ENCODE results near the gene ARRDC5.
"Not testable (repeated sequence)": the region's sequence is repeated elsewhere in the genome, so short reads cannot be mapped to it uniquely, and the experiment has no call there.

The ARRDC5 gene

DNA sequence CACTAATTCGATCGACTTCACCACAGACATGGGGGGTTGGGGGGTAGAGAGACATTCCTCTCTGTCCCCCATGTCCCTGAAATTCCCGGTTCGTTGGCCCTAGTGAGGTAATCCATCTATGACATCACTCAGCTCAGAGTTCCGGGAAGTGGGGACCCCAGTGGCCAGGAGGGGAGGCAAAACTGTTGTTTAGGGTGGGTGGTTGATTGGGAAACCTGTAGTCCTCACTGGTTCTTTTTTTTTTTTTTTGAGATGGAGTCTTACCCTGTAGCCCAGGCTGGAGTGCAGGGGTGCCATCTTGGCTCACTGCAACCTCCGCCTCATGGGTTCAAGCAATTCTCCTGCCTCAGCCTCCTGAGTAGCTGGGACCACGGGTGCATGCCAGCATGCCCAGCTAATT, at the start of gene ARRDC5:
ARRDC5 (minus strand) TSS at position 101 of the 400 bp plus-strand sequence; CDS start at position 30, 71 bp downstream.
- no peak for DNase-seq (ENCODE audit: extremely low read depth, insufficient read length)
- Histone ChIP-seq H3K4me3 (replicated peaks; ENCODE audit: low read depth, low read length) (no peak within 1 kb of the TSS), H3K27me3 (replicated peaks; ENCODE audit: control insufficient read depth, insufficient read depth, low read length) (no peaks in the 10 kb centered on the region), H3K36me3 (ENCODE audit: control insufficient read depth, insufficient read depth, low read length) (no peaks in the 10 kb centered on the region)
- TF ChIP-seq, protein P1, sequence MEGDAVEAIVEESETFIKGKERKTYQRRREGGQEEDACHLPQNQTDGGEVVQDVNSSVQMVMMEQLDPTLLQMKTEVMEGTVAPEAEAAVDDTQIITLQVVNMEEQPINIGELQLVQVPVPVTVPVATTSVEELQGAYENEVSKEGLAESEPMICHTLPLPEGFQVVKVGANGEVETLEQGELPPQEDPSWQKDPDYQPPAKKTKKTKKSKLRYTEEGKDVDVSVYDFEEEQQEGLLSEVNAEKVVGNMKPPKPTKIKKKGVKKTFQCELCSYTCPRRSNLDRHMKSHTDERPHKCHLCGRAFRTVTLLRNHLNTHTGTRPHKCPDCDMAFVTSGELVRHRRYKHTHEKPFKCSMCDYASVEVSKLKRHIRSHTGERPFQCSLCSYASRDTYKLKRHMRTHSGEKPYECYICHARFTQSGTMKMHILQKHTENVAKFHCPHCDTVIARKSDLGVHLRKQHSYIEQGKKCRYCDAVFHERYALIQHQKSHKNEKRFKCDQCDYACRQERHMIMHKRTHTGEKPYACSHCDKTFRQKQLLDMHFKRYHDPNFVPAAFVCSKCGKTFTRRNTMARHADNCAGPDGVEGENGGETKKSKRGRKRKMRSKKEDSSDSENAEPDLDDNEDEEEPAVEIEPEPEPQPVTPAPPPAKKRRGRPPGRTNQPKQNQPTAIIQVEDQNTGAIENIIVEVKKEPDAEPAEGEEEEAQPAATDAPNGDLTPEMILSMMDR (IDR thresholded peaks at IDR 0.05; ENCODE audit: insufficient read depth, low read length, poor library complexity, severe bottlenecking) = no peak

DNA sequence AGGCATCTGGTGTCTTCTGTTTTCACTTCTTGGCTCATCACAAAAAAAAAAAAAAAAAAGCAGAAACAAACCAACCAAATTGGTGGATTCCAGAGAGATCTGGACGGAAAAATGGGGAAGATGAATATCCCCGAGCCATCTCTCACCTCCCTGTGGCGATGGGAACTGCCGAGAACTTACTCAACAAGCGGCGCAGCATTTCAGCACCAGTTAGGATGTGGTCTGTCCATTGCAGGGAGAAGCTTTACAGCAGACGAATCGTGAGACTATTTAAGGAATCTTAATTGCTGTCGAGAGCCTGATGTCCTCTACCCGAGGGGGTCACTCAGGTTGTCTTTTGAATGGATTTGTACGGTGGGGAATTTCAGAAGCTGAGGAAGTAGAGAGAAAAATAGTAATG, 49.0 kb upstream of the ARRDC5 start:
- TF ChIP-seq, protein P1 (IDR thresholded peaks at IDR 0.05; ENCODE audit: insufficient read depth, low read length, poor library complexity, severe bottlenecking) = no peak
- no peak for DNase-seq (ENCODE audit: extremely low read depth, insufficient read length)
- peaks cover 9% of the 10 kb centered on the region for H3K36me3 ChIP-seq (ENCODE audit: control insufficient read depth, insufficient read depth, low read length)

DNA sequence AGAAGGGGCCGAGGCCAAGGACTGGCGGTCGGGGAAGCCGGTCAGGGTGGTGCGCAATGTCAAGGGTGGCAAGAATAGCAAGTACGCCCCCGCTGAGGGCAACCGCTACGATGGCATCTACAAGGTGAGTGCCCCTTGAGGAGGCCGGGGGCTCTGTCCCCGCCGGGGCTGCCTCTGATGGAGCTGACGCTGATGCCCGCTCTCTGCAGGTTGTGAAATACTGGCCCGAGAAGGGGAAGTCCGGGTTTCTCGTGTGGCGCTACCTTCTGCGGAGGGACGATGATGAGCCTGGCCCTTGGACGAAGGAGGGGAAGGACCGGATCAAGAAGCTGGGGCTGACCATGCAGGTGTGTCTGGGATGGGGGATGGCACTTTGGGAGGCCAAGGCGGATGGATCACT, 48.0 kb upstream of the ARRDC5 start:
- H3K27me3 ChIP-seq (replicated peaks; ENCODE audit: control insufficient read depth, insufficient read depth, low read length); DNase-seq (ENCODE audit: extremely low read depth, insufficient read length); H3K4me3 ChIP-seq (replicated peaks; ENCODE audit: low read depth, low read length); H3K36me3 ChIP-seq (ENCODE audit: control insufficient read depth, insufficient read depth, low read length): not testable (repeated sequence)

More for the DNA sequence above, 49.0 kb upstream of the ARRDC5 start:
- H3K27me3 ChIP-seq (replicated peaks; ENCODE audit: control insufficient read depth, insufficient read depth, low read length) = no peaks in the 10 kb centered on the region
- no peak overlapping the region for H3K4me3 ChIP-seq (replicated peaks; ENCODE audit: low read depth, low read length)

DNA sequence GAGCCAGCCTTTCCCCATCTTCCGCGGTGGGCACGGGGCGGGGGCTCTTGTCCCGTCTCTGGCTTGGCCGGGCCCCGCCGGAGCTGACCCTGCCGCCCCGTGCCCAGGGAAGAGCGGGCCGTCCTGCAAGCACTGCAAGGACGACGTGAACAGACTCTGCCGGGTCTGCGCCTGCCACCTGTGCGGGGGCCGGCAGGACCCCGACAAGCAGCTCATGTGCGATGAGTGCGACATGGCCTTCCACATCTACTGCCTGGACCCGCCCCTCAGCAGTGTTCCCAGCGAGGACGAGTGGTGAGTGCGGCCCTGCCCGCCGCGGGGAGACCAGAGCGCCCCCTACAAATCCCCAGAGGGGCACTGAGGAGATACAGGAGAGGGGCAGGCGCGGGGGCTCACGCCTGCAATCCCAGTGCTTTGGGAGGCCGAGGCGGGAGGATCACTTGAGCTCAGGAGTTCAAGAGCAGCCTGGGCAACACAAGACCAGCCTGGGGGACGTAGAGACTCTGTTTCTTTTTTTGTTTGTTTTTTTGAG, 39.0 kb upstream of the ARRDC5 start:
- not testable (repeated sequence) for H3K27me3 ChIP-seq (replicated peaks; ENCODE audit: control insufficient read depth, insufficient read depth, low read length); H3K36me3 ChIP-seq (ENCODE audit: control insufficient read depth, insufficient read depth, low read length); DNase-seq (ENCODE audit: extremely low read depth, insufficient read length); H3K4me3 ChIP-seq (replicated peaks; ENCODE audit: low read depth, low read length)

DNA sequence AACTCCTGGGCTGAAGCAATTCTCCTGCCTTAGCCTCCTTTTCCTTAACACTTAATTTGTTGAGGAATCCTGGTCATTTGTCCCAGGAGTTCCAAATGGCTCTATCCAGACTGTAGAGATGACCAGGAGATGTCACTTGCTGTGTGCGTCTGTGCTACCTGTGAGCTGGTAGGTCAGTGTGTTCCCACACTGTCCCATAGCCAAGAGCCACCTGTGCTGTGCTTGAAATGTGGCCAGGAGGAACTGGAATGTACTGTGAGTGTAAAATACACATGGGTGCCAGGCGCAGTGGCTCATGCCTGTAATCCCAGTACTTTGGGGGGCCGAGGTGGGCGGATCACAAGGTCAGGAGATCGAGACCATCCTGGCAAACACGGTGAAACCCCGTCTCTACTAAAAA, 36.8 kb upstream of the ARRDC5 start:
- no peak overlapping the region for H3K4me3 ChIP-seq (replicated peaks; ENCODE audit: low read depth, low read length)
- TF ChIP-seq, protein P1 (IDR thresholded peaks at IDR 0.05; ENCODE audit: insufficient read depth, low read length, poor library complexity, severe bottlenecking) = no peak
- H3K27me3 ChIP-seq (replicated peaks; ENCODE audit: control insufficient read depth, insufficient read depth, low read length) = no peaks in the 10 kb centered on the region
- DNase-seq (ENCODE audit: extremely low read depth, insufficient read length) = no peak
- peaks cover 9% of the 10 kb centered on the region for H3K36me3 ChIP-seq (ENCODE audit: control insufficient read depth, insufficient read depth, low read length)

DNA sequence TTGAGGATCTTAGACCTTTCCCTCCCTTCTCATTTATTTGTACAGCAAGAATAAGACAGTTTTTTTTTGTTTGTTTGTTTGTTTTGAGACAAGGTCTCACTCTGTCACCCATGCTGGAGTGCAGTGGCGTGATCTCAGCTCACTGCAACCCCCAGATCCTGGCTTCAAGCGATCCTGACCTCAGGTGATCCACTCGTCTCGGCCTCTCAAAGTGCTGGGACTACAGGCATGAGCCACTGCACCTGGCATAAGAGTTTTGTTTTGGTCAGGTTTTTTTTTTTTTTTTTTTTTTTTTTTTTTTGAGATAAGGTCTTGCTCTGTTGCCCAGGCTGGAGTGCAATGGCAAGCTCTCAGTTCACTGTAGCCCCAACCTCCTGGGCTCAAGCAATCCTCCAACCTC, 35.8 kb upstream of the ARRDC5 start:
- DNase-seq (ENCODE audit: extremely low read depth, insufficient read length); H3K27me3 ChIP-seq (replicated peaks; ENCODE audit: control insufficient read depth, insufficient read depth, low read length); H3K36me3 ChIP-seq (ENCODE audit: control insufficient read depth, insufficient read depth, low read length); H3K4me3 ChIP-seq (replicated peaks; ENCODE audit: low read depth, low read length): not testable (repeated sequence)

DNA sequence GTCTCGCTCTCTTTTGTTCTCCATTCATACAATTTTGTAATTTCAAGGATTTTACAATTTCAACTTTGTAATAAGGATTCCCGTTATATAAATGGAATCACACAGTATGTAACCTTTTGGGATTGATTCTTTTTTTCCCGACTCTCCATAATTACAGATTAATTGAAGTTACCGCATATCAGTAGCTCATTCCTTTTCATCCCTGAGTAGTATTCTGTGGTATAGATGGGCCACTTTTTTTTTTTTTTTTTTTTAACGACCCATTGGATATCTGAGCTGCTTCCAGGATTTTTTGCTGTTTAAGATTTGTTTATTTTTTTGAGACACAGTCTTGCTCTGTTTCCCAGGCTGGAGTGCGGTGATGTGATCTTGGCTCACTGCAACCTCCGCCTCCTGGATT, 34.4 kb upstream of the ARRDC5 start:
- no peak for DNase-seq (ENCODE audit: extremely low read depth, insufficient read length)
- no peaks in the 10 kb centered on the region for H3K27me3 ChIP-seq (replicated peaks; ENCODE audit: control insufficient read depth, insufficient read depth, low read length)
- TF ChIP-seq, protein P1 (IDR thresholded peaks at IDR 0.05; ENCODE audit: insufficient read depth, low read length, poor library complexity, severe bottlenecking) = no peak
- no peak overlapping the region for H3K4me3 ChIP-seq (replicated peaks; ENCODE audit: low read depth, low read length)
- H3K36me3 ChIP-seq (ENCODE audit: control insufficient read depth, insufficient read depth, low read length) = peaks cover 12% of the 10 kb centered on the region
